GM19025 (cell line): ENCODE results near the gene DERL3.

Source experiments
- ATAC-seq: cut with Tn5 transposase; IDR thresholded peaks from one replicate; pipeline ENCODE4 v1.9.1; 2021; ENCODE audit warnings: mild to moderate bottlenecking, low read depth, moderate library complexity; ENCODE audit not compliant: unreplicated experiment

The DERL3 gene

GRCh38 chr22:23786261-23786710, 52.5 kb downstream of the DERL3 start:
- no peak for ATAC-seq
